ENCODE measurements around the gene KERA.

KERA gene

GRCh38 chr12:91072931-91073330, 15.1 kb upstream of the KERA start:
- peak; percentile 38 for DNase-seq

GRCh38 chr12:91070936-91071335, 13.1 kb upstream of the KERA start:
- DNase-seq = no peak

- no peak for DNase-seq
Observed at GRCh38 chr12:91065396-91065795, 7.6 kb upstream of the KERA start.

- no peak for DNase-seq
Observed at GRCh38 chr12:91064640-91065039, 6.8 kb upstream of the KERA start.

- DNase-seq = no peak
Observed at GRCh38 chr12:91061091-91061490, 3.3 kb upstream of the KERA start.

GRCh38 chr12:91059211-91059610, 1.4 kb upstream of the KERA start:
- DNase-seq = no peak

- no peak for DNase-seq
Observed at GRCh38 chr12:91058786-91059185, 962 bp upstream of the KERA start.

- DNase-seq = no peak
Observed at GRCh38 chr12:91056488-91056887, 1.3 kb downstream of the KERA start.

- DNase-seq = no peak
Observed at GRCh38 chr12:91055976-91056375, 1.8 kb downstream of the KERA start.

GRCh38 chr12:91053951-91054715, 3.7 kb downstream of the KERA start:
- peak; percentile 22 for DNase-seq

- no peak for DNase-seq
Observed at GRCh38 chr12:91052026-91052425, 5.8 kb downstream of the KERA start.

- DNase-seq = no peak
Observed at GRCh38 chr12:91044586-91044985, 13.2 kb downstream of the KERA start.

- no peak for DNase-seq
Observed at GRCh38 chr12:91043408-91043807, 14.4 kb downstream of the KERA start.

GRCh38 chr12:91040096-91040755, 17.6 kb downstream of the KERA start:
- DNase-seq = no peak

- no peak for DNase-seq
Observed at GRCh38 chr12:91037276-91037675, 20.5 kb downstream of the KERA start.

- no peak for DNase-seq
Observed at GRCh38 chr12:91033251-91033650, 24.6 kb downstream of the KERA start.

GRCh38 chr12:91023326-91024004, 34.4 kb downstream of the KERA start:
- DNase-seq = no peak

GRCh38 chr12:91021076-91021475, 36.7 kb downstream of the KERA start:
- no peak for DNase-seq

GRCh38 chr12:91019455-91019854, 38.4 kb downstream of the KERA start:
- DNase-seq = no peak

- DNase-seq = no peak
Observed at GRCh38 chr12:91017511-91018263, 40.1 kb downstream of the KERA start.

GRCh38 chr12:91017043-91017442, 40.8 kb downstream of the KERA start:
- DNase-seq = no peak

GRCh38 chr12:91009319-91009950, 48.4 kb downstream of the KERA start:
- no peak for DNase-seq

Data from NCI-H1105 treated with DMSO at 0.1 percent for 48 hours (cell line).